Colonic mucosa (tissue), 4 donors: ENCODE data around the gene PTPRE. TPM values are rescaled to one million over a fixed set of nuclear protein-coding genes. Genes with fewer than 3 reads are reported as not detected.

Source experiments
- DNase-seq: peaks from one replicate; pipeline ENCODE4 v3.0.0-alpha.2; 2020
- H3K27ac ChIP-seq: fragments of 200-600 bp; one replicate; pipeline ENCODE4 v1.8.0; 2021
- H3K27me3 ChIP-seq: fragments of 200-600 bp; one replicate; pipeline ENCODE4 v1.8.0; 2021
- H3K36me3 ChIP-seq: fragments of 200-600 bp; one replicate; pipeline ENCODE4 v1.8.0; 2021
- H3K4me1 ChIP-seq: fragments of 200-600 bp; one replicate; pipeline ENCODE4 v1.8.0; 2021; ENCODE audit warnings: mild to moderate bottlenecking
- H3K4me3 ChIP-seq: fragments of 200-600 bp; one replicate; pipeline ENCODE4 v1.8.0; 2021
- H3K9ac ChIP-seq, 2 donors: one replicate each; pipeline ENCODE4 v1.7.0; 2013; ENCODE audit warnings: control low read depth in 2 of 2, low read depth in 2 of 2, low read length in 2 of 2
- H3K9me3 ChIP-seq: fragments of 200-600 bp; one replicate; pipeline ENCODE4 v1.8.0; 2021
- CTCF ChIP-seq: fragments of 200-600 bp; IDR thresholded peaks from one replicate; pipeline ENCODE4 v1.8.0; 2022; ENCODE audit warnings: antibody characterized with exemption, mild to moderate bottlenecking
- intact Hi-C: fragments of 100-400 bp; cut with DNase I; formaldehyde crosslinking; loops from one replicate; pipeline ENCODE4 v1.14.1; 2022
- total RNA-seq, 2 donors: library from RNA; stranded (reverse); fragmentation: NEBNext Ultra II Directional in 1 of 2; extraction: Animal tissue kit (Norgen Biotek cat#: 25700) in 1 of 2; gene quantifications; one replicate each; pipeline ENCODE4 v1.2.1, GENCODE V29; 2021
- donor health status: healthy.
- donor health status: DM: no; HTN: no; CAD: no.
- donor health status: DM: no; HTN: no; CAD: no.

Gene PTPRE
- total RNA-seq, 2 donors from 2014 or later = 15.9 to 18.8 TPM

GRCh38 chr10:127905001-127905847 is 1.7 kb upstream of the PTPRE start:
- Histone ChIP-seq H3K9me3 (no peaks in the 10 kb centered on the region), H3K36me3 (no peaks in the 10 kb centered on the region), H3K4me1 (peaks cover 8% of the 10 kb centered on the region), H3K9ac (no peak overlapping the region), H3K27ac (peak overlapping the region; percentile 28), H3K4me3 (no peak overlapping the region), H3K27me3 (no peaks in the 10 kb centered on the region)
- TF ChIP-seq CTCF = no peak
- intact Hi-C loops = loop anchor here (5.0 kb wide), 1 partner anchor 162 kb away; no protein-coding TSS in a partner anchor
- no peak for DNase-seq

GRCh38 chr10:127905848-127906261 is 1.0 kb upstream of the PTPRE start:
- TF ChIP-seq CTCF = no peak
- intact Hi-C loops = loop anchor here (2.0 to 5.0 kb wide), 2 partner anchors 105 to 161 kb away; no protein-coding TSS in a partner anchor
- H3K27me3 ChIP-seq = no peaks in the 10 kb centered on the region
- no peak overlapping the region for H3K9ac ChIP-seq
- H3K27ac ChIP-seq = peak overlapping the region; percentile 85
- no peaks in the 10 kb centered on the region for H3K36me3 ChIP-seq
- H3K9me3 ChIP-seq = no peaks in the 10 kb centered on the region
- H3K4me1 ChIP-seq = peaks cover 8% of the 10 kb centered on the region
- H3K4me3 ChIP-seq = no peak overlapping the region
- no peak for DNase-seq

GRCh38 chr10:127907411-127908105 is 655 bp downstream of the PTPRE start:
- Histone ChIP-seq H3K27ac (peak overlapping the region; percentile 85), H3K36me3 (no peaks in the 10 kb centered on the region), H3K4me3 (peak overlapping the region; percentile 75), H3K27me3 (no peaks in the 10 kb centered on the region), H3K9me3 (no peaks in the 10 kb centered on the region), H3K4me1 (peaks cover 8% of the 10 kb centered on the region), H3K9ac (peak overlapping the region; percentile 48 to 81)
- no peak for TF ChIP-seq CTCF
- intact Hi-C loops = loop anchor here (2.0 to 5.0 kb wide), 2 partner anchors 103 to 160 kb away; no protein-coding TSS in a partner anchor
- peak; percentile 38 for DNase-seq

GRCh38 chr10:127908106-127908958 is 1.4 kb downstream of the PTPRE start:
- Histone ChIP-seq H3K36me3 (no peaks in the 10 kb centered on the region), H3K4me1 (peaks cover 8% of the 10 kb centered on the region), H3K27ac (peak overlapping the region; percentile 85), H3K9ac (peak overlapping the region; percentile 48 to 81), H3K9me3 (no peaks in the 10 kb centered on the region), H3K27me3 (no peaks in the 10 kb centered on the region), H3K4me3 (peak overlapping the region; percentile 75)
- no peak for DNase-seq
- intact Hi-C loops = loop anchor here (5.0 kb wide), 1 partner anchor 159 kb away; no protein-coding TSS in a partner anchor
- TF ChIP-seq CTCF = no peak

GRCh38 chr10:127908959-127909267 is 2.0 kb downstream of the PTPRE start:
- Histone ChIP-seq H3K4me3 (no peak overlapping the region), H3K9me3 (no peaks in the 10 kb centered on the region), H3K27ac (no peak overlapping the region), H3K4me1 (peaks cover 8% of the 10 kb centered on the region), H3K36me3 (no peaks in the 10 kb centered on the region), H3K9ac (no peak overlapping the region), H3K27me3 (no peaks in the 10 kb centered on the region)
- intact Hi-C loops = loop anchor here (5.0 kb wide), 1 partner anchor 158 kb away; no protein-coding TSS in a partner anchor
- no peak for TF ChIP-seq CTCF
- DNase-seq = no peak
